Measurements from ENCODE around the gene CRLF2.
"Not testable (repeated sequence)": the region's sequence is repeated elsewhere in the genome, so short reads cannot be mapped to it uniquely, and the experiment has no call there.

Gene CRLF2

GRCh38 chrX:1215123-1215823 lies 2.8 kb upstream of the CRLF2 start:
- DNase-seq (ENCODE audit: low read depth) = no peak

- no peak for DNase-seq (ENCODE audit: low read depth)
Measured at GRCh38 chrX:1213971-1214370, 1.5 kb upstream of the CRLF2 start.

- DNase-seq (ENCODE audit: low read depth) = no peak
Measured at GRCh38 chrX:1210844-1211243, 1.6 kb downstream of the CRLF2 start.

- no peak for DNase-seq (ENCODE audit: low read depth)
Measured at GRCh38 chrX:1207496-1208025, 4.9 kb downstream of the CRLF2 start.

- DNase-seq (ENCODE audit: low read depth) = peak; percentile 21
Measured at GRCh38 chrX:1205681-1206611, 6.5 kb downstream of the CRLF2 start.

GRCh38 chrX:1202251-1202650 lies 10.2 kb downstream of the CRLF2 start:
- DNase-seq (ENCODE audit: low read depth) = no peak

GRCh38 chrX:1196436-1196835 lies 16.0 kb downstream of the CRLF2 start:
- DNase-seq (ENCODE audit: low read depth) = no peak

- DNase-seq (ENCODE audit: low read depth) = not testable (repeated sequence)
Measured at GRCh38 chrX:1192196-1192595, 20.3 kb downstream of the CRLF2 start.

- DNase-seq (ENCODE audit: low read depth) = no peak
Measured at GRCh38 chrX:1190596-1191145, 21.8 kb downstream of the CRLF2 start.

GRCh38 chrX:1185561-1185960 lies 26.9 kb downstream of the CRLF2 start:
- DNase-seq (ENCODE audit: low read depth) = no peak

GRCh38 chrX:1182211-1182610 lies 30.2 kb downstream of the CRLF2 start:
- DNase-seq (ENCODE audit: low read depth) = no peak

GRCh38 chrX:1181661-1182060 lies 30.8 kb downstream of the CRLF2 start:
- DNase-seq (ENCODE audit: low read depth) = not testable (repeated sequence)

- no peak for DNase-seq (ENCODE audit: low read depth)
Measured at GRCh38 chrX:1181170-1181569, 31.3 kb downstream of the CRLF2 start.

GRCh38 chrX:1178580-1179057 lies 33.8 kb downstream of the CRLF2 start:
- DNase-seq (ENCODE audit: low read depth) = no peak

GRCh38 chrX:1176531-1177320 lies 35.7 kb downstream of the CRLF2 start:
- not testable (repeated sequence) for DNase-seq (ENCODE audit: low read depth)

GRCh38 chrX:1174609-1175545 lies 37.6 kb downstream of the CRLF2 start:
- DNase-seq (ENCODE audit: low read depth) = not testable (repeated sequence)

GRCh38 chrX:1173435-1173834 lies 39.0 kb downstream of the CRLF2 start:
- not testable (repeated sequence) for DNase-seq (ENCODE audit: low read depth)

- no peak for DNase-seq (ENCODE audit: low read depth)
Measured at GRCh38 chrX:1172496-1172895, 40.0 kb downstream of the CRLF2 start.

GRCh38 chrX:1171915-1172314 lies 40.5 kb downstream of the CRLF2 start:
- DNase-seq (ENCODE audit: low read depth) = not testable (repeated sequence)

- no peak for DNase-seq (ENCODE audit: low read depth)
Measured at GRCh38 chrX:1170243-1170642, 42.2 kb downstream of the CRLF2 start.
